CD8-positive, alpha-beta memory T cell (primary cell): ENCODE data around the gene SPANXC. TPM values are rescaled to one million over a fixed set of nuclear protein-coding genes. Genes with fewer than 3 reads are reported as not detected.
"Not testable (repeated sequence)": the region's sequence is repeated elsewhere in the genome, so short reads cannot be mapped to it uniquely, and the experiment has no call there.

Experiments
- CTCF ChIA-PET: fragments of 350-600 bp; sonication (Branson Sonifier 250); formaldehyde crosslinking; loops from one replicate; lab custom pipeline; 2021; ENCODE audit warnings: antibody characterized with exemption; lab: Charles Lee
- POLR2A ChIA-PET: fragments of 350-600 bp; sonication (Branson Sonifier 250); formaldehyde crosslinking; loops from one replicate; lab custom pipeline; 2021; ENCODE audit warnings: antibody characterized with exemption; lab: Charles Lee
- DNase-seq, 5 donors: peaks; one replicate each; pipeline versions ENCODE4 v3.0.0 to v3.0.0-alpha.2; 2020 to 2022; ENCODE audit warnings: mixed read lengths in 1 of 5
- H3K27ac ChIP-seq: one replicate; pipeline ENCODE4 v1.7.0; 2013; ENCODE audit warnings: low read depth, mild to moderate bottlenecking, low read length, moderate library complexity
- H3K27me3 ChIP-seq: 2 replicates; pipeline ENCODE4 v1.7.0; 2013; ENCODE audit warnings: low read length, mild to moderate bottlenecking; ENCODE audit not compliant: insufficient read depth, poor library complexity, severe bottlenecking
- H3K36me3 ChIP-seq: 2 replicates; pipeline ENCODE4 v1.7.0; 2013; ENCODE audit warnings: mild to moderate bottlenecking, low read length, moderate library complexity; ENCODE audit not compliant: insufficient read depth
- H3K4me1 ChIP-seq: 2 replicates; pipeline ENCODE4 v1.7.0; 2013; ENCODE audit warnings: mild to moderate bottlenecking, low read length, moderate library complexity; ENCODE audit not compliant: insufficient read depth
- H3K4me3 ChIP-seq: 2 replicates; pipeline ENCODE4 v1.7.0; 2013; ENCODE audit warnings: mild to moderate bottlenecking, low read length
- H3K9me3 ChIP-seq: 2 replicates; pipeline ENCODE4 v1.7.0; 2013; ENCODE audit warnings: mild to moderate bottlenecking, low read length
- H3K27ac Mint-ChIP-seq, 8 donors: one replicate each; pipeline ENCODE4 v1.8.0; 2020 to 2021; ENCODE audit warnings: mixed read lengths in 8 of 8, mild to moderate bottlenecking in 6 of 8, inconsistent platforms in 3 of 8, moderate library complexity in 3 of 8
- H3K27me3 Mint-ChIP-seq, 2 donors: one replicate each; pipeline ENCODE4 v1.8.0; 2020 to 2021; ENCODE audit warnings: mixed read lengths in 2 of 2, mild to moderate bottlenecking in 1 of 2, moderate library complexity in 1 of 2
- H3K36me3 Mint-ChIP-seq, 3 donors: one replicate each; pipeline ENCODE4 v1.8.0; 2020 to 2021; ENCODE audit warnings: mixed read lengths in 3 of 3, inconsistent platforms in 1 of 3, mild to moderate bottlenecking in 1 of 3
- H3K4me1 Mint-ChIP-seq, 3 donors: one replicate each; pipeline ENCODE4 v1.8.0; 2020 to 2021; ENCODE audit warnings: mixed read lengths in 3 of 3, inconsistent platforms in 1 of 3, mild to moderate bottlenecking in 1 of 3
- H3K4me3 Mint-ChIP-seq, 7 donors: one replicate each; pipeline ENCODE4 v1.8.0; 2020 to 2021; ENCODE audit warnings: mixed read lengths in 7 of 7, mild to moderate bottlenecking in 6 of 7, moderate library complexity in 4 of 7, inconsistent platforms in 2 of 7
- H3K9me3 Mint-ChIP-seq, 5 donors: one replicate each; pipeline ENCODE4 v1.8.0; 2020 to 2022; ENCODE audit warnings: mixed read lengths in 5 of 5, mild to moderate bottlenecking in 3 of 5, moderate library complexity in 2 of 5, inconsistent platforms in 1 of 5
- polyA plus RNA-seq: library from polyadenylated mRNA; unstranded; fragments of 300-500 nt; fragmentation: Illumina TruSeq; gene quantifications from one replicate; pipeline ENCODE4 v1.2.3, GENCODE V29; 2021
- total RNA-seq, 2 experiments: library from RNA; stranded (reverse); gene quantifications; one replicate each; pipeline ENCODE4 v1.2.3, GENCODE V29; 2021

SPANXC gene, protein sequence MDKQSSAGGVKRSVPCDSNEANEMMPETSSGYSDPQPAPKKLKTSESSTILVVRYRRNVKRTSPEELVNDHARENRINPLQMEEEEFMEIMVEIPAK
- total RNA-seq, result not detected
- not detected for polyA plus RNA-seq

DNA sequence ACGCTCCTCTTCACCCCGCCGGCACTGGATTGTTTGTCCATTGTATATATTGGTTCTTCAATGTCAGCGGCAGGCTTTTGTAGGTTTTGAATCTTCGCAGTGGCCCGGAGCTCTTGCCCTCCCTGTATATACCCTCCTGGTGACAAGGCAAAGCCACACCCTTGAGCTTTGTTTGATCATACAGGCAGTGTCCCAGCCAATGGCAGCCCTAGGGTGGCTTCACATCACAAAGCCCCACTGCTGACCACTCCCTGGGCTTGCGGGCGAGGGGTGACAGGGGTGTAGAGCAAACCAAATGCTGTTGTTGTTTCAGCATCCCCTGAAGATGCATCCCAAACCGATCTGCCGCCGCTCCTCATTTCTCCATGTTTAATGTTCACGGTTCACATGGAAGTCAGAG lies at the start of gene SPANXC:
Gene SPANXC (minus strand): TSS at position 101 of the 400 bp plus-strand sequence. CDS start 60 bp downstream, at position 41.
- H3K4me3 Mint-ChIP-seq, H3K27me3 ChIP-seq, H3K27me3 Mint-ChIP-seq, H3K9me3 Mint-ChIP-seq, CTCF ChIA-PET, H3K27ac ChIP-seq, H3K36me3 Mint-ChIP-seq, H3K27ac Mint-ChIP-seq, POLR2A ChIA-PET, H3K9me3 ChIP-seq, H3K4me1 ChIP-seq, DNase-seq, H3K36me3 ChIP-seq, H3K4me1 Mint-ChIP-seq, H3K4me3 ChIP-seq: not testable (repeated sequence)

DNA sequence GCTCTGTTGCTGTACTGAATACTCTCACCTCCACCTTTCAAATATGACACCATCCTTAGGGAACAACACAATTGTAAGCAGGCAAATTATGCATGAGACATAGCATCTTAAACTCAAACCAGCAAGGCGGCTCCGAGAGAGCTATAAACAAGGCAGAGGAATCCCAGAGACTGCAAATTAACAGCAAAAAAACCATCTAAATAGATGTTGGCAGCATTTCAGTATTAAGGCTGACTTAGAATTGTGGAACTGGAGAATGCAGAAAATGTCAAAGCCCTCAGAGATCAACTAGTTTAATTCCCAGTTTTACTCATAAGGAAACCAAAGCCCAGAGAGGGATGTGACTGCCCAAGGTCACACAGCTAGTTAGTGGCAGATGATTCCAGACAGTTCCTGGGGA lies 37.2 kb upstream of the SPANXC start:
- Histone ChIP-seq H3K27ac (no peak overlapping the region), H3K9me3 (no peaks in the 10 kb centered on the region), H3K36me3 (no peaks in the 10 kb centered on the region), H3K4me3 (no peak overlapping the region), H3K4me1 (no peaks in the 10 kb centered on the region), H3K27me3 (no peaks in the 10 kb centered on the region)
- no peak for DNase-seq
- no peaks in the 10 kb centered on the region for H3K36me3 Mint-ChIP-seq
- peaks cover 0 to 2% of the 10 kb centered on the region in 2 donors for H3K27me3 Mint-ChIP-seq
- H3K4me1 Mint-ChIP-seq, result no peaks in the 10 kb centered on the region
- ChIA-PET CTCF (no interaction called here), POLR2A (no interaction called here)
- no peak overlapping the region for H3K27ac Mint-ChIP-seq
- no peak overlapping the region for H3K4me3 Mint-ChIP-seq
- H3K9me3 Mint-ChIP-seq, result peaks cover 0 to 8% (median 0%) of the 10 kb centered on the region in 5 donors

DNA sequence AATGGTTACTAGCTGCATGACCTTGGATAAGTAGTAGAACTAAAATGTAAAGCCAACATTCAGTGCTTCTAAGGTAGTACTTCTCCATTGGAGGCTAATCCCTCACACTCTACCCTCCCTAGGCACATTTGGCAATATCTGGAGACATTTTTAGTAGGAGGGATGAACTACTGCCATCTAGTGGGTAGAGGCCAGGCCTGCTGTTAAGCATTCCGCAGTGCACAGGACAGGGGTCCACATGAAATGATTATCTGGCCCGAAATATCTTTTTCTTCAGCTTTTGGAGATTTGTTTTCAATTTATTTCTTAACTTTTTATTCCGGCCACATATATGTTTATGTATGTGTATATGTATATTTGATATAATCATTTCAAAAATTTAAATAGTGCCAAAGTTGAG lies 36.0 kb upstream of the SPANXC start:
- Histone ChIP-seq H3K36me3 (no peaks in the 10 kb centered on the region), H3K4me3 (no peak overlapping the region), H3K27ac (no peak overlapping the region), H3K4me1 (no peaks in the 10 kb centered on the region), H3K9me3 (no peaks in the 10 kb centered on the region), H3K27me3 (no peaks in the 10 kb centered on the region)
- DNase-seq, result no peak
- no peaks in the 10 kb centered on the region for H3K36me3 Mint-ChIP-seq
- H3K27me3 Mint-ChIP-seq, result peaks cover 0 to 2% of the 10 kb centered on the region in 2 donors
- no peak overlapping the region for H3K4me3 Mint-ChIP-seq
- ChIA-PET CTCF (no interaction called here), POLR2A (no interaction called here)
- H3K4me1 Mint-ChIP-seq, result no peaks in the 10 kb centered on the region
- no peak overlapping the region for H3K27ac Mint-ChIP-seq
- peaks cover 0 to 8% (median 0%) of the 10 kb centered on the region in 5 donors for H3K9me3 Mint-ChIP-seq

DNA sequence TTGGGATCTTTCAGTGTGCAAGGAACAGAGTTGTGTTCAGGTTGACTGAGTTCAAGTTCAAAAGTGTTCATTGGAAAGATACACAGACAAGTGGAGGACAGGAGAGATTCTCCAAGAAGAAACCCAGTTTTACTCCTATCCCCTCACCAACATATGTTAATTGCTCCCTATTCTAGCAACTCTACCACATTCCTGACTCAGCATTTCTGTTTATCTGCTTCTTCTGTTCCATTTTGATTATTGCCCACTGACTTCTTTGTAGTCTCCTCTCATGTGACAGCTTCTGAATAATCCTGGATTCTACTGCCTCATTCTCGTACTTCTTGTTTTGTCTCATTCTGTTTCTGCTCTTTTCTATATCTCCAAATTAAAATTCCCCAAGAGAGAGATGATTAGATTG lies 15.8 kb upstream of the SPANXC start:
- no peak overlapping the region for H3K4me3 ChIP-seq
- Mint-ChIP-seq H3K4me3 (no peak overlapping the region), H3K27ac (no peak overlapping the region), H3K36me3 (no peaks in the 10 kb centered on the region), H3K4me1 (no peaks in the 10 kb centered on the region), H3K27me3 (no peaks in the 10 kb centered on the region), H3K9me3 (peaks cover 0 to 6% (median 2%) of the 10 kb centered on the region in 5 donors)
- no peaks in the 10 kb centered on the region for H3K4me1 ChIP-seq
- POLR2A ChIA-PET, result no interaction called here
- DNase-seq, result no peak
- CTCF ChIA-PET, result no interaction called here
- no peaks in the 10 kb centered on the region for H3K27me3 ChIP-seq
- H3K27ac ChIP-seq, result no peak overlapping the region
- H3K36me3 ChIP-seq, result no peaks in the 10 kb centered on the region
- H3K9me3 ChIP-seq, result no peaks in the 10 kb centered on the region

DNA sequence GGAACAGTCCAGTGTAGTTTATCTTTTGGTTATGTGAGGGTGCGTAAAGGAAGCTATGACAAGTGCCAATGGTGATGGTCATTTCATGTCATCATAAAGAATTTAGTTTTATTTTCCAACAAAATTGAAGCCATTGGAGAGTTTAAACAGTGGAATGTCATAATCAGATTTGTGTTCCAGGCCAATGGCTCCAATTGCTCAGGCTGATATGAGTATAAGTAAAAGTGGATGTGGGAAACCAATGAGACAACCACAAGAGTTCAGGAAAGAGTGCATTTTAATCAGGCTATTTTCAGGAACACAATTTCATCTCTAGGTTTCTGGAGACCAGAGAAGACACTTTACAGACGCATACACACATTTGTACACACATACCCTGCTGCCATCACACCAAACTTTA lies 20.7 kb downstream of the SPANXC start:
- CTCF ChIA-PET, result no interaction called here
- H3K9me3 ChIP-seq, result no peaks in the 10 kb centered on the region
- H3K36me3 Mint-ChIP-seq, result no peaks in the 10 kb centered on the region
- peaks cover 0 to 4% of the 10 kb centered on the region in 2 donors for H3K27me3 Mint-ChIP-seq
- no peaks in the 10 kb centered on the region for H3K36me3 ChIP-seq
- POLR2A ChIA-PET, result no interaction called here
- no peak overlapping the region for H3K27ac ChIP-seq
- H3K9me3 Mint-ChIP-seq, result peaks cover 0 to 6% (median 0%) of the 10 kb centered on the region in 5 donors
- H3K27ac Mint-ChIP-seq, result no peak overlapping the region
- no peaks in the 10 kb centered on the region for H3K4me1 ChIP-seq
- H3K4me3 Mint-ChIP-seq, result no peak overlapping the region
- no peak for DNase-seq
- no peak overlapping the region for H3K4me3 ChIP-seq
- H3K4me1 Mint-ChIP-seq, result no peaks in the 10 kb centered on the region
- H3K27me3 ChIP-seq, result no peaks in the 10 kb centered on the region

DNA sequence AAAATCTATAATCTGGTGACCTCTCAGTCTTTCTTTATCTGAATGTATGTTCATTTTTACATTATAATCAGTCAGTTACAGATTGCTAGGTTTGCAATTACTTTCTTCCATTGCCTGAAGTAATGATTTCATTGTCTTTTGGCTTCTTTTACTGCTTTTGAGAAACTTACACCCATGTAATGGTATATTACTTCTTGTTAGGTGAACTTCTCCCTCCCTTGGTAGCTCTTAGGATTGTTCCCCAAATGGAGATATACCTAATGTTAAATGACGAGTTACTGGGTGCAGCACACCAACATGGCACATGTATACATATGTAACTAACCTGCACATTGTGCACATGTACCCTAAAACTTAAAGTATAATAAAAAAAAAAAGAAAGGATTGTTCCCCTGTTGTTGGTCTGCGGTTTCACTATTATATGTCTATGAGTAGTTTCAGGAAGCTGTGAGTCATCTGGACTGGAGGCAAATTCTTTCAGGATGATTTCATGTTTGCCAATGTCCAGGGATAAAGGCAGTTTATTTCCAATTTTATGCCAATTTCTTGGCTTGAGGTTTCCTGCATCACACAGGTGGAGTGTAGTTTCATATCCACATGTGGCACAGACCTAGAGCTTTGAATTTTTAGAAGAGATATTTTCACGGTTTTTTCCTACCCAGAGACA lies 21.8 kb downstream of the SPANXC start:
- H3K27ac ChIP-seq, result no peak overlapping the region
- H3K4me1 Mint-ChIP-seq, result no peaks in the 10 kb centered on the region
- H3K9me3 Mint-ChIP-seq, result peaks cover 0 to 7% (median 0%) of the 10 kb centered on the region in 5 donors
- H3K9me3 ChIP-seq, result no peaks in the 10 kb centered on the region
- H3K27me3 Mint-ChIP-seq, result no peaks in the 10 kb centered on the region
- no peak overlapping the region for H3K4me3 ChIP-seq
- no peak overlapping the region for H3K4me3 Mint-ChIP-seq
- CTCF ChIA-PET, result no interaction called here
- H3K4me1 ChIP-seq, result no peaks in the 10 kb centered on the region
- H3K36me3 ChIP-seq, result no peaks in the 10 kb centered on the region
- no peaks in the 10 kb centered on the region for H3K36me3 Mint-ChIP-seq
- H3K27ac Mint-ChIP-seq, result no peak overlapping the region
- no peaks in the 10 kb centered on the region for H3K27me3 ChIP-seq
- POLR2A ChIA-PET, result no interaction called here
- DNase-seq, result no peak

DNA sequence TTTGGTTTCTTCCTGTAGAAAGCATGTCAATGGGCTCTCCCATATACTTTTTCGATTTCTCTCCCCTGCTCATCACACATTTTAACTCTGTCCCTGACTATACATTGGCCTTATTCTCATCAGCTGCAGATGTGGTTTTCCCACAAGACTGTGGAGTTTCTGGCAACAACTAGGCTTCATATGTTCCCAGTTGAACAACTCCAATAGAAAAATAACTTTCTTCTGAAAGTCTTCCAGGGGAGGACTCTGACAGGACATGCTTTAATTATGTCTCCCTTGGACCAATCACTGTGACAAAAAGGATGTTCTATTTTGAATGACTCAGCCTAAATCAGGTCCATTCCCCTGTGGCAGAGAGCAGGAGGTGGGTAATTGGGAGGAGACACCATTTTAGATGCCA lies 28.1 kb downstream of the SPANXC start:
- Mint-ChIP-seq H3K36me3 (no peaks in the 10 kb centered on the region), H3K27me3 (peaks cover 0 to 4% of the 10 kb centered on the region in 2 donors), H3K4me1 (no peaks in the 10 kb centered on the region), H3K27ac (no peak overlapping the region), H3K4me3 (no peak overlapping the region), H3K9me3 (peaks cover 0 to 5% (median 2%) of the 10 kb centered on the region in 5 donors)
- Histone ChIP-seq H3K27me3 (no peaks in the 10 kb centered on the region), H3K4me3 (no peak overlapping the region), H3K36me3 (no peaks in the 10 kb centered on the region), H3K9me3 (no peaks in the 10 kb centered on the region), H3K27ac (no peak overlapping the region), H3K4me1 (no peaks in the 10 kb centered on the region)
- CTCF ChIA-PET, result no interaction called here
- POLR2A ChIA-PET, result no interaction called here
- no peak for DNase-seq

DNA sequence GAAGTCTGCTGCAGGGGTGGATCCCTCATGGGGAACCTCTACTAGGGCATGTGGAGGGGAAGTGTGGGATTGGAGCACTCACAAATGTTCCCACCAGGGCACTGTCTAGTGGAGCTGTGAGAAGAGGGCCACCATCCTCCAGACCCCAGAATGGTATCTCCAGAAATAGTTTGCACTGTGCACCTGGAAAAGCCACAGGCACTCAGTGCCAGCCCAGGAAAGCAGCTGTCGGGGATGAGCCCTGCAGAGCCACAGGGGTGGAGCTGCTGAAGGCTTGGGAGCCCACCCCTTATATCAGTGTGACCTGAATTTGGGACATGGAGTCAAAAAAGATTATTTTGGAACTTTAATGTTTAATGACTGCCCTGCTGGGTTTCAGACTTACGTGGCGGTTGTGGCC lies 40.4 kb downstream of the SPANXC start:
- Histone ChIP-seq H3K27me3 (no peaks in the 10 kb centered on the region), H3K4me3 (no peak overlapping the region), H3K4me1 (no peaks in the 10 kb centered on the region), H3K9me3 (no peaks in the 10 kb centered on the region), H3K36me3 (no peaks in the 10 kb centered on the region), H3K27ac (no peak overlapping the region)
- no peak overlapping the region for H3K4me3 Mint-ChIP-seq
- ChIA-PET CTCF (no interaction called here), POLR2A (no interaction called here)
- no peak overlapping the region for H3K27ac Mint-ChIP-seq
- H3K36me3 Mint-ChIP-seq, result no peaks in the 10 kb centered on the region
- DNase-seq, result no peak
- H3K9me3 Mint-ChIP-seq, result peaks cover 0 to 5% (median 0%) of the 10 kb centered on the region in 5 donors
- no peaks in the 10 kb centered on the region for H3K4me1 Mint-ChIP-seq
- H3K27me3 Mint-ChIP-seq, result no peaks in the 10 kb centered on the region
